ENCODE measurements around the gene MCF2.

DNA sequence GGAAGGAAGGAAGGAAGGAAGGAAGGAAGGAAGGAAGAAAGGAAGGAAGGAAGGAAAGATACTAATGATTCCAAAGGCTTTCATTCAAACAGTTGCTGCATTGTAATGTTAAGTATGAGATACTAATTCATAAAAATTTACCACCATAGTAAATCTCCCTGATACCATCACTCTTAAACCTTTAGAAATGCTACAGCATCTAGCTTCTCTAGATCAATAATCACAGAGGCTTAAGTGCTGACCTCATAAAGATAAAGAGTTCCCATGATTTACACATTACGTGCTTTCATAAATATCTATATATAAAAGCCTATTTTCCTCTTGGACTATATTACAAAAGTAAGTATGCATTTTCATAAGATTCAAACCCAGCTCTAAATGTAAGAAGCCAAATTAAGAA lies 141.0 kb downstream of the MCF2 start:
- TF ChIP-seq, protein P1, sequence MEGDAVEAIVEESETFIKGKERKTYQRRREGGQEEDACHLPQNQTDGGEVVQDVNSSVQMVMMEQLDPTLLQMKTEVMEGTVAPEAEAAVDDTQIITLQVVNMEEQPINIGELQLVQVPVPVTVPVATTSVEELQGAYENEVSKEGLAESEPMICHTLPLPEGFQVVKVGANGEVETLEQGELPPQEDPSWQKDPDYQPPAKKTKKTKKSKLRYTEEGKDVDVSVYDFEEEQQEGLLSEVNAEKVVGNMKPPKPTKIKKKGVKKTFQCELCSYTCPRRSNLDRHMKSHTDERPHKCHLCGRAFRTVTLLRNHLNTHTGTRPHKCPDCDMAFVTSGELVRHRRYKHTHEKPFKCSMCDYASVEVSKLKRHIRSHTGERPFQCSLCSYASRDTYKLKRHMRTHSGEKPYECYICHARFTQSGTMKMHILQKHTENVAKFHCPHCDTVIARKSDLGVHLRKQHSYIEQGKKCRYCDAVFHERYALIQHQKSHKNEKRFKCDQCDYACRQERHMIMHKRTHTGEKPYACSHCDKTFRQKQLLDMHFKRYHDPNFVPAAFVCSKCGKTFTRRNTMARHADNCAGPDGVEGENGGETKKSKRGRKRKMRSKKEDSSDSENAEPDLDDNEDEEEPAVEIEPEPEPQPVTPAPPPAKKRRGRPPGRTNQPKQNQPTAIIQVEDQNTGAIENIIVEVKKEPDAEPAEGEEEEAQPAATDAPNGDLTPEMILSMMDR (IDR thresholded peaks at IDR 0.05): no peak
- no peak for TF ChIP-seq POLR2A (IDR thresholded peaks at IDR 0.05)
- no peak for TF ChIP-seq POLR2AphosphoS5 (IDR thresholded peaks at IDR 0.05)
- TF ChIP-seq EP300 (IDR thresholded peaks at IDR 0.05): no peak
